Endothelial cell of umbilical vein (primary cell): ENCODE data around the gene LMLN.

Experiments
- CTCF ChIP-seq, 2 donors: IDR thresholded peaks; 1 replicate in 1 of 2; 2 replicates in 1 of 2; pipeline ENCODE4 v1.5.1; 2011; ENCODE audit warnings: low read length in 2 of 2, mild to moderate bottlenecking in 2 of 2, moderate library complexity in 2 of 2, control low read depth in 1 of 2, inconsistent platforms in 1 of 2, low read depth in 1 of 2; ENCODE audit not compliant: insufficient read depth in 1 of 2; ENCODE audit errors: extremely low read depth in 1 of 2
- TF ChIP-seq, protein P1 (sequence below): IDR thresholded peaks from 2 replicates; pipeline ENCODE4 v1.6.1; 2011; ENCODE audit not compliant: insufficient read depth, insufficient read length

DNA sequence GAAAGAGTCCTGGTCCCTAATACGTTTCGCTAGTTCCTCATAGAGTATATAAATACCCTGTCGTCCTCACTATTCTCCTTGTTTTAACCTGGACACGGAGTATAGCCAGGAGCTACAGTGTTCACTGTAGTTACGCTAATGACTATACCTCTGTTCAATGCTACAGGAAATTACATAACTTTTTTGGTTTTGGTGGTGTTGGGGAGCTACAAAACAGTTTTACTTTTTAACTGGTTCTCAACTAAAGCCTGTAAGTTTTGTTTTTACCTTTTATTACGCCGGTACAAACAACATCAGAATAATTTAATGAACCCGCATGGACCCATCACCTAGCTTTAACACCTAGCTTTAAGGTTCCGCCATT lies 1.5 kb downstream of the LMLN start:
- TF ChIP-seq, protein P1, sequence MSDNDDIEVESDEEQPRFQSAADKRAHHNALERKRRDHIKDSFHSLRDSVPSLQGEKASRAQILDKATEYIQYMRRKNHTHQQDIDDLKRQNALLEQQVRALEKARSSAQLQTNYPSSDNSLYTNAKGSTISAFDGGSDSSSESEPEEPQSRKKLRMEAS = no peak
- TF ChIP-seq CTCF (IDR thresholded peaks at IDR 0.05; ENCODE audit: extremely low read depth in 1 of 2, insufficient read depth in 1 of 2, low read depth in 1 of 2, low read length in 2 of 2) = no peak
